NCI-H82 (cell line): ENCODE results near the gene OIP5.
"Not testable (repeated sequence)": the region's sequence is repeated elsewhere in the genome, so short reads cannot be mapped to it uniquely, and the experiment has no call there.

Experiments
- DNase-seq: peaks from one replicate; lab custom pipeline; 2025; lab: John Stamatoyannopoulos, UW

Gene OIP5

GRCh38 chr15:41332194-41333025, at the start of gene OIP5, which contains the start of gene NUSAP1:
OIP5 (minus strand) TSS chr15:41332591; CDS start chr15:41332561, 30 bp downstream.
NUSAP1 (plus strand) TSS chr15:41332881; CDS start chr15:41332958, 77 bp downstream.
- peak; percentile 100 for DNase-seq

GRCh38 chr15:41377978-41378377, 45.6 kb upstream of the OIP5 start:
- no peak for DNase-seq

GRCh38 chr15:41367418-41367817, 35.0 kb upstream of the OIP5 start:
- peak; percentile 42 for DNase-seq

GRCh38 chr15:41354371-41354770, 22.0 kb upstream of the OIP5 start:
- DNase-seq: no peak

GRCh38 chr15:41350057-41350717, 17.8 kb upstream of the OIP5 start:
- no peak for DNase-seq

- DNase-seq: no peak
Measured at GRCh38 chr15:41347236-41347635, 14.8 kb upstream of the OIP5 start.

GRCh38 chr15:41341519-41341918, 9.1 kb upstream of the OIP5 start:
- no peak for DNase-seq

- DNase-seq: no peak
Measured at GRCh38 chr15:41340189-41340695, 7.9 kb upstream of the OIP5 start.

GRCh38 chr15:41337631-41338522, 5.5 kb upstream of the OIP5 start:
- DNase-seq: no peak

GRCh38 chr15:41337047-41337446, 4.7 kb upstream of the OIP5 start:
- DNase-seq: no peak

GRCh38 chr15:41336549-41336948, 4.2 kb upstream of the OIP5 start:
- DNase-seq: no peak

GRCh38 chr15:41334293-41335120, 2.1 kb upstream of the OIP5 start:
- peak; percentile 33 for DNase-seq

GRCh38 chr15:41333026-41333562, 703 bp upstream of the OIP5 start:
- peak; percentile 89 for DNase-seq

GRCh38 chr15:41331833-41332193, 578 bp downstream of the OIP5 start:
- no peak for DNase-seq

GRCh38 chr15:41331281-41331680, 1.1 kb downstream of the OIP5 start:
- peak; percentile 23 for DNase-seq

- DNase-seq: no peak
Measured at GRCh38 chr15:41323611-41324010, 8.8 kb downstream of the OIP5 start.

GRCh38 chr15:41320805-41321330, 11.5 kb downstream of the OIP5 start:
- DNase-seq: not testable (repeated sequence)

GRCh38 chr15:41309226-41309905, 23.0 kb downstream of the OIP5 start:
- DNase-seq: no peak

GRCh38 chr15:41307679-41308078, 24.7 kb downstream of the OIP5 start:
- no peak for DNase-seq

- no peak for DNase-seq
Measured at GRCh38 chr15:41304149-41304770, 28.1 kb downstream of the OIP5 start.
